GM21515 (cell line): ENCODE data around the gene HSPA4L.

ENCODE experiments used
- ATAC-seq: cut with Tn5 transposase; IDR thresholded peaks from one replicate; pipeline ENCODE4 v1.9.1; 2021; ENCODE audit not compliant: unreplicated experiment

The HSPA4L gene

GRCh38 chr4:127782275-127783025 lies at the start of gene HSPA4L:
Gene HSPA4L, plus strand, starts transcription at chr4:127782322. Its CDS starts 229 bp downstream, at chr4:127782551.
- peak; percentile 43 for ATAC-seq

- ATAC-seq = peak; percentile 79
These were observed 49.3 kb upstream of the HSPA4L start for GRCh38 chr4:127732623-127733328.

GRCh38 chr4:127734976-127735375 lies 47.1 kb upstream of the HSPA4L start:
- ATAC-seq = no peak

GRCh38 chr4:127737295-127737694 lies 44.8 kb upstream of the HSPA4L start:
- ATAC-seq = no peak

- no peak for ATAC-seq
These were observed 40.9 kb upstream of the HSPA4L start for GRCh38 chr4:127741247-127741646.

GRCh38 chr4:127747883-127748282 lies 34.2 kb upstream of the HSPA4L start:
- no peak for ATAC-seq

GRCh38 chr4:127748957-127749356 lies 33.2 kb upstream of the HSPA4L start:
- no peak for ATAC-seq

- no peak for ATAC-seq
These were observed 25.2 kb upstream of the HSPA4L start for GRCh38 chr4:127756906-127757305.

- no peak for ATAC-seq
These were observed 22.8 kb upstream of the HSPA4L start for GRCh38 chr4:127759228-127759820.

GRCh38 chr4:127759893-127760292 lies 22.2 kb upstream of the HSPA4L start:
- ATAC-seq = no peak

GRCh38 chr4:127771535-127772275 lies 10.4 kb upstream of the HSPA4L start:
- ATAC-seq = no peak

- ATAC-seq = no peak
These were observed 9.1 kb upstream of the HSPA4L start for GRCh38 chr4:127772769-127773671.

GRCh38 chr4:127775843-127776242 lies 6.3 kb upstream of the HSPA4L start:
- no peak for ATAC-seq

- no peak for ATAC-seq
These were observed 5.5 kb upstream of the HSPA4L start for GRCh38 chr4:127776620-127777019.

- ATAC-seq = no peak
These were observed 4.6 kb upstream of the HSPA4L start for GRCh38 chr4:127777487-127777886.

GRCh38 chr4:127778102-127778501 lies 4.0 kb upstream of the HSPA4L start:
- no peak for ATAC-seq

GRCh38 chr4:127780598-127780997 lies 1.5 kb upstream of the HSPA4L start:
- no peak for ATAC-seq

- peak; percentile 36 for ATAC-seq
These were observed 660 bp upstream of the HSPA4L start for GRCh38 chr4:127781300-127782024.

- peak; percentile 82 for ATAC-seq
These were observed 172 bp upstream of the HSPA4L start for GRCh38 chr4:127782025-127782274.
